Measurements from ENCODE around the gene ABCA1.
"Not testable (repeated sequence)": the region's sequence is repeated elsewhere in the genome, so short reads cannot be mapped to it uniquely, and the experiment has no call there.

ABCA1 gene

GRCh38 chr9:104866191-104866590 is 61.8 kb downstream of the ABCA1 start:
- no peak for DNase-seq

- DNase-seq: no peak
Observed at GRCh38 chr9:104864675-104865104, 63.3 kb downstream of the ABCA1 start.

- DNase-seq: peak; percentile 28
Observed at GRCh38 chr9:104863180-104863883, 64.6 kb downstream of the ABCA1 start.

GRCh38 chr9:104861397-104861796 is 66.6 kb downstream of the ABCA1 start:
- no peak for DNase-seq

- DNase-seq: no peak
Observed at GRCh38 chr9:104860263-104860662, 67.7 kb downstream of the ABCA1 start.

GRCh38 chr9:104858846-104859245 is 69.1 kb downstream of the ABCA1 start:
- DNase-seq: no peak

DNA sequence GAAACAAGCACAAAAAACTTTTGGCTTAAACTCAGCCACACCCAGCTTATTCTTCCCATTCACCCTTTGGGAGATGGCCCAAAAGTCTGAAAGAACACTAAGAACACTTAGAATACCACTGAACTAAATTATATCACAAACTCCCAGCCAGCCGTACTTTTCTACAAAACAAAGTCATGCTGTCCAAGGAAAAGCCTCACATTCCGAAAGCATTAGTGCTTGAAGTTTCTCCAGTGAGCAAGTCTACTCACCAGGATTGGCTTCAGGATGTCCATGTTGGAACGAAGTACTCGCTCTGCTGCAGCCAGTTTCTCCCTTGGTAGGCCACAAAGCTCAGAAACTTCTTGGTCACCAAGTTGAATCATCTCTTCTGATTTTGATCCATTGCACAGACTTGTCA is 69.7 kb downstream of the ABCA1 start:
- no peak for DNase-seq

- DNase-seq: no peak
Observed at GRCh38 chr9:104856413-104856941, 71.5 kb downstream of the ABCA1 start.

DNA sequence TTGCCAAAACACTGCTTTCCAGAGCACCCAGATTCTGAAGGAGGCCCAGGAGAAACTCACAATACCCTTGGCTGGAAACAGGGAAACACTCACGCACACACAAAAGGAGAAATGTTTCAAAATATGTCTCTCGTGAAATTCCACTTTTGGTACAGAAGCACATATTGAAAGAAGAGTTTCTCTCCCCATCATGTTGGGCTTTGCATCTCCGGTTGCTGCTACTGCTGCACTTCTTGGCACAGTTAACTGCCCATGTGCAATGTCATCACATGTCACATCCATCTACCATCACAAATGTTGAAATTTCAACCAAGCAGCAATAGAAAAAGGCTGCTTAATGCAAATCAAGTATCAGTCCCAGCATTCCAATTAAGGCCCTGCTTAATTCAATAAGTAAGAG is 72.1 kb downstream of the ABCA1 start:
- DNase-seq: no peak

DNA sequence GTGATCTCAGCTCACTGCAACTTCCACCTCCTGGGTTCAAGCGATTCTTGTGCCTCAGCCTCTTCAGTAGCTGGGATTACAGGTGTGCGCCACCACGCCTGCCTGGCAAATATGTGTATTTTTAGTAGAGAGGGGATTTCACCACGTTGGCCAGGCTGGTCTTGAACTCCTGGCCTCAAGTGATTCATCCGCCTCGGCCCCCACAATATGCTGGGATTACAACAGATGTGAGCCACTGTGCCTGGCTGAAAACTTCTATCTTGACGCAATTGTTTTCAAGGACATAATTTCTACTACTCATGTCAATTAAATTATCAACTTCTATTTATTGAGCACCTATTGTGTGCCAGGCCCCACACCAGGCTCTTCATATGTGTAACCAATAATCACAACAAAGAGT is 72.7 kb downstream of the ABCA1 start:
- not testable (repeated sequence) for DNase-seq

- no peak for DNase-seq
Observed at GRCh38 chr9:104854613-104855012, 73.3 kb downstream of the ABCA1 start.

GRCh38 chr9:104853683-104854082 is 74.3 kb downstream of the ABCA1 start:
- DNase-seq: no peak

- no peak for DNase-seq
Observed at GRCh38 chr9:104853159-104853558, 74.8 kb downstream of the ABCA1 start.

DNA sequence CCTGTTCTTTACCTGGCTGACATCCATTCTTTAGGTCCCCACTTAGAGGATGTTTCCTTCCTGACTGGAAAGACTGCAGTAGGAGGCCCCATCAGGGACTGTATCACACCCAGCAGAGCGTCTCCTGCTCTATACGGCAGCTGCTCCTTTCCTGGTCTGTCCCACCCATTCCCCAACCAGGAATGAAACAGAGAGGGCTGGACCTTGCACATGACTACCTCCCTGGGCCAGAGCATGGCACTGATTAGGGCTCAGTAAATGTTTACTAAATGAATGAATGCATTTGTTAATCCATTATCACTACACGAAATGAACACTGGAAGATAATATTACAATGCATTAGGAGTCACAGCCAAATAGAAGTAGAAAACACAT is 76.4 kb downstream of the ABCA1 start:
- no peak for DNase-seq

DNA sequence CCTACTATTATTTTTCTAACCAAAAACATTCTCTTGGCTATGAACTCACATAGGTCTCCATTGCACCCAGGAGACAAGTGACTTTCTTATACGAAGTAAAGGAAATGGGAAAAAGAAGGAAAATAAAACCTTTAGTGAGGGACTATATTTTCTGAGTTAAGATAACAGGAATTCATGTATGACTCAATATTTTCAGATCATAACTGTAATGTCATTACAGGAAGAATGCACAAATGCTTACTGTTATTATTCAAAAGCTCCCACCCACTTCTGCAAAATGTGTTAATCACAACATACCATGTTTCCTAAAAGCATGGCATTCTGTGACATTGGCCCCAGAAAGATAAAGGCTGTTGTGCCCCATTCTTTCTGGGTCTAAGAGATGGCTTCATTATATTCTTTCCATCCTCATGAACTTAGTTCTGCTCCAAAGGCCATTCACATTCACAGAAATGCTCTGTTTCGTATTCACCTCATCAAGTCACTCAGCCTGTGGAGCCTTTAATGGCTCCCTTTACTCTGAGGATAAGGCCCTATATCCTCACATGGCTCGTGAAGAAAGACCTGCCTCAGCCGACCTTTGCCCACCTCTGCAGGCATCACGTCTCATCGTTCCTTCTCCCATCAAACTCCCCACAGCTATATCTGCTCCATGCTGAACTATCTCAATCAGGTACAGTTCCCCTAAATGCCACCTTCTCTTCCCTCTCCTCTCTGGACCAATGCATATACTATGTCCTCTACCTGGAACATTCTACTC is 77.0 kb downstream of the ABCA1 start:
- no peak for DNase-seq

DNA sequence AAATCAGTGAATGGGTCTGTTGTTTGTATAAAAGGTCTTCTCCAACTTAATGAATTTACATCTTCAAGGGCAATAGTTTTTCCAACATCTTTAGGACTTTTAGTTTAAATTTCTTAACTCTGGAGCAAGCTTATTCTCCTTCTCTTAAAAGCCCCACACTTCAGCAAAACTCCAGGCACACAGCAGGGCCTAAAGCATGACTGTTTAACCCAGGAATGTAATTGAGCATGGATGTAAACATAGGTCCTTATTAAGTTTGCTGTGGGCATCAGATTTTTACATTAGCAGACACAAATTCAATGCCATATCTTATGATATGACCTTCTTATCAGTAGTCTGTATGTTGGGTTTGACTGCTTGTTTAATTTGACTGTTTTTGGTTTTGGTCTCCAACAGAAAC is 78.9 kb downstream of the ABCA1 start:
- DNase-seq: no peak

GRCh38 chr9:104844710-104845109 is 83.2 kb downstream of the ABCA1 start:
- no peak for DNase-seq

DNA sequence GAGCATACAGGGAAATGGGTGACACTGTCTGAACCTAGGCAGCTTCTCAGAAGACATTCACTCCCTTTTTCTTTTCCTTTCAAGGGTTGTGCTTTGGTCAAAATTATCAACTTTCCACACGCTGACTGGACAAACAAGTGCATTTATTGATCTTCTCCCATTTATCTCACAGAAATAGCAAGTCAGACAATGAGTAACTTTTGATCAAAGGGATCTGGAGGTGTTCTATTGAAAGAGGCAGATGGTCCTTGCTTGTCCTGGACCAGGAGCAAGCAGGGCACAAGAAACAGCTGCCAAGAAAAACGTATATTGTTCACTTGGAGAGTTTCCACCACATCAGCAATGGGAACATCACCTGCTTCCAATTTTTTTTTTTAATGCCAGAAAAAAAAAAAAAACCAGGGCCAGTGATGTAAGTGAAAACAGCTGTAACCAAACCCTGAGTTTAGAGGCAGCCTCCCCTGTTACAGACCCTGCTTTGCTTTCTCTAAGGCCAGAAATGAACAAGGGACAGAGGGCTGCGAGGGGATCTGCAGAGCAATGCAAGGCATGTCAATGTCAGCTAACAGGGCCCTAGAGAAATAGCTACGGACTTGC is 84.2 kb downstream of the ABCA1 start:
- DNase-seq: no peak

DNA sequence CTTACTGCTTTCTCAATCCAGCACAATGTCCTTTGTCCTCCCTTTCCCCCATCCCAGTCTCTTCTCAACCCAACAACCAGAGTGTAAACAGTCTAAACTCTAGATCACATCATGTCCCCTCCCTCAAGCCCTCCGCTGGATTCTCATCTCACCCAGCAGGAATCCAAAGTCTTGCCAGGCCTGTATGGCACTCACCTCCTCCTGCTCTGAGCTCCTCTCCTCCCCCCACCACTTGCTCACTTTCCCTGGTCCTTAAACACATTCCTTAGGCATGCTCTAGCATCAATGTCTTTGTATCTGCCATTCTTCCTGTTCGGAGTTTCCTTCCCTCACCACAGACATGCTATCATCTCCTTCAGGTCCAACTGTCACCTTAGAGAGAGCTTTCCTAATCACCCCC is 85.3 kb downstream of the ABCA1 start:
- no peak for DNase-seq

GRCh38 chr9:104841601-104842141 is 86.3 kb downstream of the ABCA1 start:
- no peak for DNase-seq

- DNase-seq: no peak
Observed at GRCh38 chr9:104838958-104839357, 89.0 kb downstream of the ABCA1 start.

- no peak for DNase-seq
Observed at GRCh38 chr9:104836767-104837166, 91.2 kb downstream of the ABCA1 start.

- no peak for DNase-seq
Observed at GRCh38 chr9:104836235-104836634, 91.7 kb downstream of the ABCA1 start.

DNA sequence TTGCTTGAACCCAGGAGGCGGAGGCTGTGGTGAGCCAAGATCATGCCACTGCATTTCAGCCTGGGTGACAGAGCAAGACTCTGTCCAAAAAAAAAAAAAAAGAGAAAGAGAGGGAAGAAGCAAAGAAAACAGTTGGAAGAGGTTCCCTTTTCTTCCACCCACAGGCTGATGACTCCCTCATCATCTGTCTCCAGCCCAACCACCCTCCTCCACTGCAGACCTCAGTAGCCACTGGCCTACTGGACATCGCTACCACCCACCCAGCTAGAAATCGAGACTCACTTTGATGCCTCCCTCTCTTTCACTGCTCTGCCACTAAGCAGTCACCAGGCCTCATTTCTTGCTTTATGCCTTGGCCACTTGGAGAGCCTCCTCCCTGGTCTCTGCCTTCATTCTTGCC is 92.8 kb downstream of the ABCA1 start:
- no peak for DNase-seq
